IMR-90 (cell line): ENCODE data around the gene CAST. TPM values are rescaled to one million over a fixed set of nuclear protein-coding genes. Genes with fewer than 3 reads are reported as not detected.

Experiments
- ATAC-seq: fragments of 200-7000 bp; cut with Tn5 transposase; 2 replicates; pipeline ENCODE4 v1.9.1; 2020; ENCODE audit warnings: low read depth, mild to moderate bottlenecking, moderate library complexity
- BruUV-seq: library from RNA; stranded (reverse); fragments of 400-500 nt; replicated peaks from 2 replicates; lab custom pipeline; 2021; lab: Mats Ljungman, UMichigan
- CTCF ChIA-PET: fragments of 300-600 bp; formaldehyde crosslinking; extraction: SDS; loops from one replicate; lab custom pipeline; 2021; ENCODE audit warnings: antibody characterized with exemption; lab: Yijun Ruan, JAX
- POLR2A ChIA-PET: fragments of 300-600 bp; sonication (Branson Sonifier 250); formaldehyde crosslinking; loops from one replicate; lab custom pipeline; 2022; ENCODE audit warnings: antibody characterized with exemption; ENCODE audit not compliant: unreplicated experiment; lab: Charles Lee
- DNase-seq: peaks from one replicate; pipeline ENCODE4 v3.0.0; 2013
- H2AFZ ChIP-seq: replicated peaks from 2 replicates; pipeline ENCODE3; 2013; ENCODE audit warnings: low read length, mild to moderate bottlenecking; ENCODE audit not compliant: poor library complexity
- H2AK5ac ChIP-seq: 2 replicates; pipeline ENCODE4 v1.6.1; 2013; ENCODE audit warnings: low read depth, low read length, inconsistent platforms
- H2AK9ac ChIP-seq: replicated peaks from 2 replicates; pipeline ENCODE3; 2013; ENCODE audit warnings: mild to moderate bottlenecking, low read depth, low read length, moderate library complexity; ENCODE audit not compliant: poor library complexity
- H2BK120ac ChIP-seq: 2 replicates; pipeline ENCODE4 v1.6.1; 2013; ENCODE audit warnings: low read depth, low read length, inconsistent platforms
- H2BK15ac ChIP-seq: 3 replicates; pipeline ENCODE4 v1.6.1; 2013; ENCODE audit warnings: low read depth, low read length, inconsistent platforms
- H2BK20ac ChIP-seq: 2 replicates; pipeline ENCODE4 v1.6.1; 2013; ENCODE audit warnings: low read depth, mild to moderate bottlenecking, inconsistent platforms, low read length, moderate library complexity
- H2BK5ac ChIP-seq: 2 replicates; pipeline ENCODE4 v1.6.1; 2013; ENCODE audit warnings: mild to moderate bottlenecking, low read depth, low read length, inconsistent platforms; ENCODE audit not compliant: poor library complexity, severe bottlenecking
- H3K14ac ChIP-seq: replicated peaks from 2 replicates; pipeline ENCODE4 v1.6.1; 2013; ENCODE audit warnings: low read depth, low read length, inconsistent platforms
- H3K18ac ChIP-seq: 2 replicates; pipeline ENCODE4 v1.6.1; 2013; ENCODE audit warnings: low read depth, low read length, control low read depth
- H3K23ac ChIP-seq: 2 replicates; pipeline ENCODE4 v1.6.1; 2013; ENCODE audit warnings: low read depth, low read length, inconsistent platforms
- H3K27ac ChIP-seq: 2 replicates; pipeline ENCODE4 v1.5.1; 2013; ENCODE audit warnings: mild to moderate bottlenecking, control low read depth, low read length; ENCODE audit not compliant: insufficient read depth
- H3K27me3 ChIP-seq: 2 replicates; pipeline ENCODE4 v1.6.1; 2013; ENCODE audit warnings: low read length; ENCODE audit not compliant: control insufficient read depth, insufficient read depth
- H3K36me3 ChIP-seq: 2 replicates; pipeline ENCODE4 v1.6.1; 2013; ENCODE audit warnings: low read length, mixed read lengths; ENCODE audit not compliant: control insufficient read depth, insufficient read depth
- H3K4ac ChIP-seq: 2 replicates; pipeline ENCODE4 v1.6.1; 2013; ENCODE audit warnings: low read depth, low read length, inconsistent platforms
- H3K4me1 ChIP-seq: 2 replicates; pipeline ENCODE4 v1.6.1; 2013; ENCODE audit warnings: low read length, mixed read lengths; ENCODE audit not compliant: control insufficient read depth, insufficient read depth
- H3K4me2 ChIP-seq: 2 replicates; pipeline ENCODE4 v1.6.1; 2013; ENCODE audit warnings: low read depth, mild to moderate bottlenecking, control low read depth, low read length, moderate library complexity
- H3K4me3 ChIP-seq: 2 replicates; pipeline ENCODE4 v1.5.1; 2013; ENCODE audit warnings: low read depth, mild to moderate bottlenecking, control low read depth, low read length, moderate library complexity; ENCODE audit not compliant: insufficient read depth
- H3K56ac ChIP-seq: 2 replicates; pipeline ENCODE4 v1.6.1; 2013; ENCODE audit warnings: low read length, inconsistent platforms; ENCODE audit not compliant: insufficient read depth; ENCODE audit errors: extremely low read depth
- H3K79me1 ChIP-seq, 2 experiments: 2 replicates each; pipeline ENCODE4 v1.6.1; 2013; ENCODE audit warnings: low read length in 2 of 2, inconsistent platforms in 1 of 2, low read depth in 1 of 2
- H3K9ac ChIP-seq: 2 replicates; pipeline ENCODE4 v1.6.1; 2013; ENCODE audit warnings: low read depth, low read length, control low read depth
- H3K9me1 ChIP-seq: 2 replicates; pipeline ENCODE4 v1.6.1; 2013; ENCODE audit warnings: low read length, inconsistent platforms; ENCODE audit not compliant: insufficient read depth
- H3K9me3 ChIP-seq: 2 replicates; pipeline ENCODE4 v1.6.1; 2013; ENCODE audit warnings: low read length; ENCODE audit not compliant: control insufficient read depth, insufficient read depth
- H4K20me1 ChIP-seq: 2 replicates; pipeline ENCODE4 v1.6.1; 2013; ENCODE audit warnings: low read length, inconsistent platforms; ENCODE audit not compliant: insufficient read depth
- H4K5ac ChIP-seq: 2 replicates; pipeline ENCODE4 v1.6.1; 2013; ENCODE audit warnings: mild to moderate bottlenecking, low read depth, low read length, control low read depth
- H4K8ac ChIP-seq, 2 experiments: 2 replicates each; pipeline ENCODE4 v1.6.1; 2013; ENCODE audit warnings: low read depth in 2 of 2, low read length in 2 of 2, control low read depth in 1 of 2, inconsistent platforms in 1 of 2
- H4K91ac ChIP-seq: 2 replicates; pipeline ENCODE4 v1.6.1; 2013; ENCODE audit warnings: low read depth, low read length, inconsistent platforms; ENCODE audit not compliant: insufficient read depth
- BHLHE40 ChIP-seq: fragments of 150-350 bp; IDR thresholded peaks from 2 replicates; pipeline ENCODE4 v1.6.1; 2016; ENCODE audit warnings: mild to moderate bottlenecking, low read depth, low read length
- MXI1 ChIP-seq: IDR thresholded peaks from 2 replicates; pipeline ENCODE4 v1.6.1; 2012; ENCODE audit warnings: low read depth, mild to moderate bottlenecking, low read length, moderate library complexity, borderline replicate concordance
- RAD21 ChIP-seq: IDR thresholded peaks from 2 replicates; pipeline ENCODE4 v1.6.1; 2012; ENCODE audit warnings: low read length, improper control_type of control experiment
- RFX5 ChIP-seq: IDR thresholded peaks from 2 replicates; pipeline ENCODE4 v1.8.0; 2012; ENCODE audit warnings: low read depth, mild to moderate bottlenecking, low read length, moderate library complexity
- WGBS, 2 experiments: methylation state at CpG; one replicate each; pipeline versions ENCODE4 v1.1.5 to v1.1.7; 2013; ENCODE audit warnings: missing lambda C conversion rate in 2 of 2; ENCODE audit not compliant: insufficient read length in 1 of 2; ENCODE audit errors: extremely low coverage in 2 of 2; 5-methylcytosine and 5-hydroxymethylcytosine counted together
- dilution Hi-C: fragments of 300-500 bp; cut with HindIII; formaldehyde crosslinking; loops from one replicate; pipeline ENCODE4 v1.14.3; 2018; ENCODE audit warnings: low sequenced_read_pairs; ENCODE audit not compliant: unreplicated experiment
- in situ Hi-C: fragments of 300-500 bp; cut with MboI; formaldehyde crosslinking; loops from 3 replicates; pipeline ENCODE4 v1.14.3; 2019; ENCODE audit warnings: low sequenced_read_pairs, inconsistent platforms, mixed read lengths
- intact Hi-C: fragments of 100-400 bp; cut with micrococcal nuclease; formaldehyde crosslinking; loops from 2 replicates; pipeline ENCODE4 v1.10.0; 2022
- polyA plus RNA-seq, 3 experiments: library from polyadenylated mRNA; depleted of rRNA; stranded (reverse); fragments of >200 nt; gene quantifications; 2 replicates each; pipeline ENCODE4 v1.2.3, GENCODE V29; 2012; ENCODE audit warnings: low replicate concordance in 1 of 3
- total RNA-seq: library from RNA; depleted of rRNA; stranded (reverse); fragments of >200 nt; gene quantifications from 2 replicates; pipeline ENCODE4 v1.2.3, GENCODE V29; 2012
- TF ChIP-seq, protein P1 (sequence below): fragments of 150-350 bp; IDR thresholded peaks from 2 replicates; pipeline ENCODE4 v1.6.1; 2017; ENCODE audit warnings: mild to moderate bottlenecking, antibody characterized with exemption, low read length, low read depth

CAST gene
- total and polyA plus RNA-seq, 2 of the 4 experiments (the other 2 are of a cell fraction): 91.3 to 128 TPM

DNA sequence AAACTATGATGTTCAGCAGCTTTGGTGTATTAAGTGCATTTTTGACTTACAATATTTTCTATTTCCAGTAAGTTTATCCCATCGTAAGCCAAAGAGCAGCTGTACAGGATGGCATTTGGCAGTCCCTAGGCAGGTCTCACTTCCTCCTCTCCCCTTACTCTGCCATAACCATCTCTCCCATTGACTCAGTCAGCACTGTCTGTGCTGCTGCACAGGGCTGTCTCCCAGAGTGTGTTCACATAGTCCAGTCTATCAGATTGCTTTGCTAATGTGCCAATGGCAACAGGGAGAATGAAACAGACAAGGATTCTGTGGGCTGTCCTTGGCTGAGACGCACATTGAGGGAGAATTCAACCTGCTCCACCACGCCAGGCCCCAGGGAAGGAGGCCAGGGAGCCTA, 47.0 kb upstream of the CAST start (continued):
- TF ChIP-seq, protein P1, sequence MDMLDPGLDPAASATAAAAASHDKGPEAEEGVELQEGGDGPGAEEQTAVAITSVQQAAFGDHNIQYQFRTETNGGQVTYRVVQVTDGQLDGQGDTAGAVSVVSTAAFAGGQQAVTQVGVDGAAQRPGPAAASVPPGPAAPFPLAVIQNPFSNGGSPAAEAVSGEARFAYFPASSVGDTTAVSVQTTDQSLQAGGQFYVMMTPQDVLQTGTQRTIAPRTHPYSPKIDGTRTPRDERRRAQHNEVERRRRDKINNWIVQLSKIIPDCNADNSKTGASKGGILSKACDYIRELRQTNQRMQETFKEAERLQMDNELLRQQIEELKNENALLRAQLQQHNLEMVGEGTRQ: no peak
- TF ChIP-seq MXI1 (no peak), RFX5 (no peak), BHLHE40 (no peak)

DNA sequence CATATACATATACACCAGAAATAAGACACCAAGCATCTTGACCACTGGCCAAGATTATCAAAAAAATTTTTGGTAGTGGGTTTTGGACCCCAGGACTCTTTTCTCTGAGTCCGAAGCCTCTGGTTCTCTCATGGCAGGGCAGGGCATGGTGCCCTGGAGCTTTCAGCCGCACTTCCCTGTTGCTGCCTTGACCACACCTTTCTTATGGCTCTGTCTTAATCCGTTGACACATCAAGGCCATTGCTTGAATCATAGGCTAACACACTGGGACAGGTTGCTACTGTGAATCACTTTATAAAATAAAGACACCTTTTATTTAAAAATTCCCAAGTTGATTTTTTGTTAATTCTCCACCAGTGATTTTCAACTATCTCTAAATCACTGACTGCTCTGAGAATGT, 45.4 kb upstream of the CAST start:
- Histone ChIP-seq H3K9ac (no peak overlapping the region), H4K91ac (no peak overlapping the region), H3K27ac (no peak overlapping the region), H2BK5ac (no peak overlapping the region), H3K4me2 (no peak overlapping the region), H3K4me1 (no peaks in the 10 kb centered on the region; the same call in 1 of the 2 replicates), H3K18ac (no peak overlapping the region), H4K20me1 (peaks cover 5% of the 10 kb centered on the region; the same call in 1 of the 2 replicates), H3K9me1 (peaks cover 3% of the 10 kb centered on the region), H3K36me3 (no peaks in the 10 kb centered on the region), H2AK9ac (no peak overlapping the region), H2BK15ac (no peak overlapping the region), H2BK20ac (no peak overlapping the region), H2AK5ac (no peak overlapping the region), H3K79me1 (no peaks in the 10 kb centered on the region), H3K14ac (no peak overlapping the region), H2AFZ (no peak overlapping the region), H3K9me3 (peaks cover 2% of the 10 kb centered on the region; the same call in 1 of the 2 replicates), H4K5ac (no peak overlapping the region), H3K27me3 (no peaks in the 10 kb centered on the region), H4K8ac (no peak overlapping the region), H2BK120ac (no peak overlapping the region), H3K23ac (no peak overlapping the region), H3K4me3 (no peak overlapping the region), H3K56ac (no peak overlapping the region), H3K4ac (no peak overlapping the region)
- ChIA-PET CTCF (no interaction called here), POLR2A (no interaction called here)
- ATAC-seq (no peak), DNase-seq (no peak)
- WGBS, 2 experiments: 100% methylated on average over 2 of the region's 3 CpGs; no CpG with 5 or more reads in 1 of the 2 experiments
- in situ Hi-C loops (loop anchor here (10.0 to 25.0 kb wide), 3 partner anchors 68 to 546 kb away; no protein-coding TSS in a partner anchor), dilution Hi-C loops (no loop called here), intact Hi-C loops (loop anchor here (10.0 kb wide), 1 partner anchor 248 kb away; no protein-coding TSS in a partner anchor)
- BruUV-seq: no TSS peak
- TF ChIP-seq RAD21 (no peak), MXI1 (no peak)
